ENCODE data around the gene NRXN3.

The NRXN3 gene

GRCh38 chr14:78752518-78753188 lies 582.5 kb downstream of the NRXN3 start:
- DNase-seq, result no peak

- no peak for DNase-seq
Measured at GRCh38 chr14:78754059-78754458, 583.9 kb downstream of the NRXN3 start.

- DNase-seq, result peak; percentile 93
Measured at GRCh38 chr14:78758333-78758732, 588.2 kb downstream of the NRXN3 start.

- no peak for DNase-seq
Measured at GRCh38 chr14:78762331-78762730, 592.2 kb downstream of the NRXN3 start.

- no peak for DNase-seq
Measured at GRCh38 chr14:78763746-78764145, 593.6 kb downstream of the NRXN3 start.

- DNase-seq, result no peak
Measured at GRCh38 chr14:78764240-78764639, 594.1 kb downstream of the NRXN3 start.

GRCh38 chr14:78764645-78765044 lies 594.5 kb downstream of the NRXN3 start:
- no peak for DNase-seq

- DNase-seq, result no peak
Measured at GRCh38 chr14:78767436-78767835, 597.3 kb downstream of the NRXN3 start.

GRCh38 chr14:78782551-78782950 lies 612.4 kb downstream of the NRXN3 start:
- DNase-seq, result no peak

- no peak for DNase-seq
Measured at GRCh38 chr14:78785265-78785664, 615.1 kb downstream of the NRXN3 start.

GRCh38 chr14:78788467-78789360 lies 618.5 kb downstream of the NRXN3 start:
- DNase-seq, result no peak

- peak; percentile 15 for DNase-seq
Measured at GRCh38 chr14:78790271-78790670, 620.1 kb downstream of the NRXN3 start.

- no peak for DNase-seq
Measured at GRCh38 chr14:78798757-78799156, 628.6 kb downstream of the NRXN3 start.

GRCh38 chr14:78805570-78805969 lies 635.4 kb downstream of the NRXN3 start:
- DNase-seq, result no peak

GRCh38 chr14:78823035-78823434 lies 652.9 kb downstream of the NRXN3 start:
- no peak for DNase-seq

GRCh38 chr14:78823516-78823915 lies 653.3 kb downstream of the NRXN3 start:
- DNase-seq, result no peak

- DNase-seq, result no peak
Measured at GRCh38 chr14:78829274-78829673, 659.1 kb downstream of the NRXN3 start.

- peak; percentile 97 for DNase-seq
Measured at GRCh38 chr14:78834766-78835451, 664.7 kb downstream of the NRXN3 start.

- no peak for DNase-seq
Measured at GRCh38 chr14:78835909-78836308, 665.7 kb downstream of the NRXN3 start.

GRCh38 chr14:78836777-78837176 lies 666.6 kb downstream of the NRXN3 start:
- peak; percentile 79 for DNase-seq

GRCh38 chr14:78838959-78839358 lies 668.8 kb downstream of the NRXN3 start:
- no peak for DNase-seq

GRCh38 chr14:78840898-78841297 lies 670.7 kb downstream of the NRXN3 start:
- DNase-seq, result peak; percentile 81

GRCh38 chr14:78847801-78848200 lies 677.6 kb downstream of the NRXN3 start:
- DNase-seq, result no peak
